Naive thymus-derived CD4-positive, alpha-beta T cell (primary cell): ENCODE measurements around the gene HAVCR2. TPM values are rescaled to one million over a fixed set of nuclear protein-coding genes. Genes with fewer than 3 reads are reported as not detected.
A peak's percentile ranks its signal among the peaks of the same experiment; 100 is the strongest.

Experiments used
- ATAC-seq: fragments of 150-1000 bp; cut with Tn5 transposase; 2 replicates; pipeline ENCODE4 v1.10.0; 2021; ENCODE audit warnings: mild to moderate bottlenecking, moderate library complexity
- CTCF ChIA-PET: fragments of 350-600 bp; sonication (Branson Sonifier 250); formaldehyde crosslinking; loops from one replicate; lab custom pipeline; 2021; ENCODE audit warnings: antibody characterized with exemption; lab: Charles Lee
- POLR2A ChIA-PET: fragments of 350-600 bp; sonication (Branson Sonifier 250); formaldehyde crosslinking; loops from one replicate; lab custom pipeline; 2021; ENCODE audit warnings: antibody characterized with exemption, inconsistent platforms; lab: Charles Lee
- DNase-seq, 9 donors: peaks; one replicate each; pipeline versions ENCODE4 v3.0.0 to v3.0.0-alpha.2; 2020 to 2022; ENCODE audit warnings: mixed read lengths in 1 of 9
- H3K27ac ChIP-seq: one replicate; pipeline ENCODE4 v1.7.0; 2013; ENCODE audit warnings: mild to moderate bottlenecking, low read depth, low read length, moderate library complexity
- H3K27me3 ChIP-seq, 2 donors: one replicate each; pipeline ENCODE4 v1.7.0; 2013; ENCODE audit warnings: low read length in 2 of 2, mild to moderate bottlenecking in 2 of 2, moderate library complexity in 2 of 2; ENCODE audit not compliant: control insufficient read depth in 2 of 2, insufficient read depth in 2 of 2
- H3K36me3 ChIP-seq, 3 experiments: 1 replicate in 2 of 3; 2 replicates in 1 of 3; pipeline ENCODE4 v1.7.0; 2013; ENCODE audit warnings: low read length in 3 of 3, mild to moderate bottlenecking in 3 of 3, moderate library complexity in 1 of 3; ENCODE audit not compliant: insufficient read depth in 3 of 3, control insufficient read depth in 2 of 3
- H3K4me1 ChIP-seq, 2 donors: one replicate each; pipeline ENCODE4 v1.7.0; 2013; ENCODE audit warnings: low read length in 2 of 2, mild to moderate bottlenecking in 2 of 2, moderate library complexity in 1 of 2; ENCODE audit not compliant: control insufficient read depth in 2 of 2, insufficient read depth in 2 of 2
- H3K4me3 ChIP-seq: 2 replicates; pipeline ENCODE4 v1.7.0; 2013; ENCODE audit warnings: mild to moderate bottlenecking, low read length
- H3K9me3 ChIP-seq, 3 experiments: 1 replicate in 2 of 3; 2 replicates in 1 of 3; pipeline ENCODE4 v1.7.0; 2013; ENCODE audit warnings: low read length in 3 of 3; ENCODE audit not compliant: control insufficient read depth in 2 of 3
- H3K27ac Mint-ChIP-seq, 9 donors: one replicate each; pipeline ENCODE4 v1.8.0; 2020 to 2022; ENCODE audit warnings: mixed read lengths in 9 of 9, mild to moderate bottlenecking in 8 of 9, moderate library complexity in 5 of 9, inconsistent platforms in 2 of 9
- H3K27me3 Mint-ChIP-seq, 5 donors: one replicate each; pipeline ENCODE4 v1.8.0; 2021 to 2022; ENCODE audit warnings: mixed read lengths in 5 of 5, mild to moderate bottlenecking in 1 of 5
- H3K36me3 Mint-ChIP-seq, 5 donors: one replicate each; pipeline ENCODE4 v1.8.0; 2020 to 2022; ENCODE audit warnings: mixed read lengths in 5 of 5, mild to moderate bottlenecking in 3 of 5, inconsistent platforms in 1 of 5
- H3K4me1 Mint-ChIP-seq, 7 donors: one replicate each; pipeline ENCODE4 v1.8.0; 2020 to 2022; ENCODE audit warnings: mixed read lengths in 7 of 7, mild to moderate bottlenecking in 3 of 7, inconsistent platforms in 1 of 7
- H3K4me3 Mint-ChIP-seq, 10 donors: one replicate each; pipeline ENCODE4 v1.8.0; 2020 to 2022; ENCODE audit warnings: mild to moderate bottlenecking in 10 of 10, mixed read lengths in 10 of 10, moderate library complexity in 6 of 10, inconsistent platforms in 2 of 10
- H3K9me3 Mint-ChIP-seq, 11 donors: one replicate each; pipeline ENCODE4 v1.8.0; 2020 to 2022; ENCODE audit warnings: mixed read lengths in 11 of 11, mild to moderate bottlenecking in 4 of 11, inconsistent platforms in 1 of 11, moderate library complexity in 1 of 11
- intact Hi-C, 2 donors: fragments of 100-400 bp; cut with micrococcal nuclease; formaldehyde crosslinking; loops; one replicate each; pipeline ENCODE4 v1.15.1; 2023
- polyA plus RNA-seq, 2 donors: library from polyadenylated mRNA; unstranded; fragments of 300-500 nt; fragmentation: Illumina TruSeq; gene quantifications; one replicate each; pipeline ENCODE4 v1.2.3, GENCODE V29; 2021
- total RNA-seq, 6 experiments: library from RNA in 5 of 6; stranded (reverse) in 5 of 6; gene quantifications; 1 replicate in 5 of 6; 2 replicates in 1 of 6; pipeline ENCODE4 v1.2.3 and lab custom pipeline; 2021 to 2026

The HAVCR2 gene
- total and polyA plus RNA-seq, 7 experiments from 2014 or later, result 2.2 to 110 (median 5.5) TPM

DNA sequence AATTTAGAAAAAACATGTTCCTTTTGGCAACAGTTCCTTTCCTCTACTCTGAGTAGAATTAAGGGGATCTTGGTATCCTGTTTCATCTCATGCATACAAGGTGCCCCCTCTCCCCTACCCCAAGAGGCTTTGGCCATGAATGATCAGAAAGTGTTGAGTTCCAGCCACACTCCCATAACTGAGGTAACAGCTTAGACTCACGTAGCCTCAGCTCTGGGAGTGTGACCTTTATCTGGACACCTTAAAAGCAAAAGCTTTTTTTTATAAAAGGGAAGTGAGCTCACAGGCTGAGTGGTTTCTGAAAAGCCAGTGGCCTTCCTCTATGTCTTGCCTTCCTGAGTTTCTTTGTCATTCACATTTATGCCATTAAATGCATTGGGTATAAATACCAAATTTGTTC is 900 bp upstream of the HAVCR2 start:
- POLR2A ChIA-PET, result interaction anchor here (0.7 to 0.9 kb wide), 3 partner anchors 33 to 99 kb away, joined by 3 to 5 read pairs (median 3); partner anchors contain the start of gene MED7
- H3K4me1 Mint-ChIP-seq, result peaks cover 11 to 67% (median 47%) of the 10 kb centered on the region in 7 donors

GRCh38 chr5:157107508-157107907 is 1.3 kb downstream of the HAVCR2 start:
- peaks cover 16 to 68% (median 47%) of the 10 kb centered on the region in 7 donors for H3K4me1 Mint-ChIP-seq
- H3K27ac ChIP-seq, result no peak overlapping the region

More for the DNA sequence above, 900 bp upstream of the HAVCR2 start:
- Mint-ChIP-seq H3K9me3 (no peaks in the 10 kb centered on the region), H3K4me3 (peak overlapping the region; percentile 81 to 97 (median 85)), H3K27me3 (no peaks in the 10 kb centered on the region), H3K36me3 (peaks cover 0 to 38% (median 8%) of the 10 kb centered on the region in 5 donors), H3K27ac (peak overlapping the region; percentile 80 to 96 (median 90))
- Histone ChIP-seq H3K36me3 (no peaks in the 10 kb centered on the region), H3K27ac (peak overlapping the region; percentile 55), H3K4me3 (peak overlapping the region; percentile 27), H3K4me1 (peaks cover 19 to 22% of the 10 kb centered on the region in 2 donors), H3K9me3 (no peaks in the 10 kb centered on the region), H3K27me3 (no peaks in the 10 kb centered on the region)
- CTCF ChIA-PET, result interaction anchor here (0.6 to 1.0 kb wide), 3 partner anchors 22 to 165 kb away, joined by 3 to 5 read pairs (median 3); partner anchors contain the start of gene MED7
- DNase-seq (peak in 7 of 9 donors; percentile 16 to 36 (median 27)), ATAC-seq (peak; percentile 50)
- intact Hi-C loops, result loop anchor here (1.0 to 10.0 kb wide), 7 partner anchors 20 to 189 kb away; partner anchors contain the start of genes MED7 (in 2 of the 2) and ITK (in 1 of the 2)

DNA sequence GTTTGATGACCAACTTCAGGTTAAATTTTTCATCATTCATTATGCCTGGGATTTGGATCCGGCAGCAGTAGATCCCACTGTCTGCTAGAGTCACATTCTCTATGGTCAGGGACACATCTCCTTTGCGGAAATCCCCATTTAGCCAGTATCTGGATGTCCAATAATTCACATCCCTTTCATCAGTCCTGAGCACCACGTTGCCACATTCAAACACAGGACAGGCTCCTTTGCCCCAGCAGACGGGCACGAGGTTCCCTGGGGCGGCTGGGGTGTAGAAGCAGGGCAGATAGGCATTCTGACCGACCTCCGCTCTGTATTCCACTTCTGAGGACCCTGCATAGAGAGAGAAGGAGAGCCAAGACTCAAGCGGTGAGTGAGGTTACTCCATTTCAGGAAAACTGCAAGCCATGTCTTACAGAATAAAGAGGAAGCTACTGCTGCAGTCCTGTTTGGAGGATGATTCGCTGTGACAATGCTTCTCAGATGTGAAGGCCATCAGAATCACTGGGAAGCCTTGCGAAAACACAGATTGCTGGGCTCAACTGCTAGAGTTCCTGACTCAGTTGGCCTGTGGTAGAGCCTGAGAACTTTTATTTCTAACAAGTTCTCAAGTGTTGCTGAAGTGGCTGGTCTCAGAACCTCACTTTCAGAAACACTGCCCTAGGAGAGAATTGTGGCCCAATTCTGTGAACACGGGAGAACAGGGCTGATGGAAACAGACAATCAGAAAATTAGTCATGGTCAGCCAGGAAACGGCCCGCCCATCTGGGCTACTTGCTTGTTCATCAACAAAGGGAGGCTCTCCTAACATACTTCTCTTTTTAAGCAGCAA is 2.0 kb downstream of the HAVCR2 start:
- peak in 2 of 9 donors; percentile 9 to 38 for DNase-seq
- Histone ChIP-seq H3K4me3 (no peak overlapping the region), H3K27me3 (no peaks in the 10 kb centered on the region), H3K9me3 (no peaks in the 10 kb centered on the region), H3K36me3 (no peaks in the 10 kb centered on the region), H3K27ac (no peak overlapping the region), H3K4me1 (peaks cover 19 to 22% of the 10 kb centered on the region in 2 donors)
- CTCF ChIA-PET, result no interaction called here
- peaks cover 4 to 61% (median 18%) of the 10 kb centered on the region in 5 donors for H3K36me3 Mint-ChIP-seq
- H3K4me1 Mint-ChIP-seq, result peaks cover 16 to 73% (median 47%) of the 10 kb centered on the region in 7 donors
- peak overlapping the region in 4 of 9 donors; percentile 21 to 93 (median 75) for H3K27ac Mint-ChIP-seq
- peak overlapping the region in 9 of 10 donors; percentile 18 to 97 (median 48) for H3K4me3 Mint-ChIP-seq
- no peaks in the 10 kb centered on the region for H3K9me3 Mint-ChIP-seq
- no peaks in the 10 kb centered on the region for H3K27me3 Mint-ChIP-seq
- peak; percentile 60 for ATAC-seq
- intact Hi-C loops, result loop anchor here (5.0 to 10.0 kb wide), 3 partner anchors 35 to 80 kb away; partner anchors contain the start of gene ITK (in 1 of the 2)
- POLR2A ChIA-PET, result interaction anchor here (0.6 to 2.2 kb wide), 2 partner anchors 8 to 36 kb away, joined by 4 to 15 read pairs; partner anchors contain the start of gene MED7

More at GRCh38 chr5:157107508-157107907, 1.3 kb downstream of the HAVCR2 start:
- Mint-ChIP-seq H3K27me3 (no peaks in the 10 kb centered on the region), H3K4me3 (peak overlapping the region in 8 of 10 donors; percentile 20 to 97 (median 71)), H3K36me3 (peaks cover 4 to 56% (median 18%) of the 10 kb centered on the region in 5 donors), H3K27ac (peak overlapping the region in 6 of 9 donors; percentile 21 to 93 (median 69)), H3K9me3 (no peaks in the 10 kb centered on the region)
- ATAC-seq (no peak), DNase-seq (no peak)
- Histone ChIP-seq H3K4me3 (no peak overlapping the region), H3K27me3 (no peaks in the 10 kb centered on the region), H3K4me1 (peaks cover 19 to 22% of the 10 kb centered on the region in 2 donors), H3K36me3 (no peaks in the 10 kb centered on the region), H3K9me3 (no peaks in the 10 kb centered on the region)
- ChIA-PET CTCF (no interaction called here), POLR2A (interaction anchor here (0.6 to 2.2 kb wide), 2 partner anchors 9 to 35 kb away, joined by 4 to 15 read pairs; partner anchors contain the start of gene MED7)
- intact Hi-C loops, result loop anchor here (5.0 to 10.0 kb wide), 3 partner anchors 35 to 80 kb away; partner anchors contain the start of gene ITK (in 1 of the 2)

DNA sequence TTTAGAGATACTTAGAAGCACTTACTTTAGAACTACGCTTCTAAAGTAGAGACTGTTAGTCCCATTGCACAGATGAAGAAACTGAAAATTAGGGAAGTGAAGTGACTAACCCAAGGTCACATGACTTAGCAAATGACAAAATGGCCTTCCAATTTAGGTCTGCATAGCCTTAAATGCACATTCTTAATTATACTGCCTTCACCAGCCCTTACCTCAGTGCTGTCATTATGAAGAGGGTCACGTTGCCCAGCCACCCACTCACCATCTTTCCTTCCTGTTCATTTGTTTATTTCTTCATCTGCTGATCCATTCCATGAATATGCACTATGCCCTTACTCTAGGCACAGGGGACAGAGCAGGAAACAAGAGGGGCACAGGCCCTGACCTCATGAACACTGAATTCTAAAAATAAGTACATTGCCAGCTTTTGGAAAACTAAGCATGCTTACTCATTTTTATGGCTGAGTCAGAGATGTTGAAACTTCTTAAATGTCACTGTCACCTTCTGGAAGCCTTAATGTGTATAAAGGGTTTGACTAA is 8.6 kb downstream of the HAVCR2 start:
- no peaks in the 10 kb centered on the region for H3K27me3 Mint-ChIP-seq
- H3K9me3 Mint-ChIP-seq, result no peaks in the 10 kb centered on the region
- Histone ChIP-seq H3K36me3 (no peaks in the 10 kb centered on the region), H3K4me3 (no peak overlapping the region), H3K27ac (no peak overlapping the region), H3K9me3 (no peaks in the 10 kb centered on the region), H3K4me1 (no peaks in the 10 kb centered on the region), H3K27me3 (no peaks in the 10 kb centered on the region)
- POLR2A ChIA-PET, result interaction anchor here (0.7 kb wide), 1 partner anchor 186 kb away, joined by 3 read pairs; no protein-coding TSS in a partner anchor
- peak; percentile 89 for ATAC-seq
- peaks cover 4 to 59% (median 23%) of the 10 kb centered on the region in 5 donors for H3K36me3 Mint-ChIP-seq
- CTCF ChIA-PET, result no interaction called here
- peak overlapping the region in 1 of 10 donors; percentile 27 for H3K4me3 Mint-ChIP-seq
- H3K4me1 Mint-ChIP-seq, result peaks cover under 1 to 53% (median 6%) of the 10 kb centered on the region in 7 donors
- intact Hi-C loops, result loop anchor here in 1 of 2 donors (10.0 kb wide), 1 partner anchor 85 kb away; the partner anchor contains the start of gene ITK
- H3K27ac Mint-ChIP-seq, result peak overlapping the region in 4 of 9 donors; percentile 1 to 76 (median 50)
- DNase-seq, result peak in 1 of 9 donors; percentile 42

DNA sequence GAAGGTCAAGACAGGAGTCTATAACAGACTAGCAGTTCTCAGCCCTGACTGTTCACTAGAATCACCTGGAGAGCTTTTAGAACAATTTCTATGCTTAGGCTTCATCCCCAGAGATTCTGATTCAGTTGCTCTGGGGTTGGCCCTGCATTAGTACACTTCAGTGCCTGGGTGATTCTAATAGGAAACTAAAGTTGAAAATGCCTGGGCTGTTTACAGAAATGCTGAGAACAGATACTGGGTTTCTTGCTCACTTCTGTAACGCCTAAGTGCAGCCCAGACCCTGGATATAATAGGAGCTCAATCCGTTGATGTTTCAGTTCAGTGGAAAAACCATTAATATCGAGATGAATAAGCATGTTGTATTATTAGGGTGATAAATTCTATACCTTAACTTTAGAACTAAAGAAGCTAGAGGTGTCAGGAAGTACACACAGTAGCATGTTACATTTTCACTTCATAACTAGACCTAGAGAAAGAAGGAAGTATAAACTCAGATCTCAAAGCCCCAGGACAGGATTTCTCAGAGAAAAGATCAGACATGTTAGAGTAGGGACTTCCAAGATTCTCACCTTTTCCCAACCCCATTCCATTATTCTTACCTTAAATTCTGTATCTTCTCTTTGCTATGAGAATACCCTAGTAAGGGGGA is 20.4 kb downstream of the HAVCR2 start:
- H3K36me3 Mint-ChIP-seq, result peaks cover 23 to 70% (median 29%) of the 10 kb centered on the region in 5 donors
- no peaks in the 10 kb centered on the region for H3K27me3 Mint-ChIP-seq
- H3K27ac ChIP-seq, result no peak overlapping the region
- H3K9me3 Mint-ChIP-seq, result peaks cover 0 to 2% (median 0%) of the 10 kb centered on the region in 11 donors
- ATAC-seq, result no peak
- ChIA-PET CTCF (interaction anchor here (0.9 kb wide), 1 partner anchor 11 kb away, joined by 3 read pairs; no protein-coding TSS in a partner anchor), POLR2A (no interaction called here)
- intact Hi-C loops, result no loop called here
- H3K4me1 ChIP-seq, result no peaks in the 10 kb centered on the region
- peaks cover 0 to 4% (median 0%) of the 10 kb centered on the region in 3 experiments for H3K36me3 ChIP-seq
- no peak overlapping the region for H3K4me3 ChIP-seq
- DNase-seq, result no peak
- no peaks in the 10 kb centered on the region for H3K9me3 ChIP-seq
- no peaks in the 10 kb centered on the region for H3K27me3 ChIP-seq
- H3K27ac Mint-ChIP-seq, result peak overlapping the region in 8 of 9 donors; percentile 38 to 78 (median 62)
- H3K4me3 Mint-ChIP-seq, result no peak overlapping the region
- peaks cover 0 to 16% (median 5%) of the 10 kb centered on the region in 7 donors for H3K4me1 Mint-ChIP-seq
